ENCODE data around the gene GALNT13. TPM values are rescaled to one million over a fixed set of nuclear protein-coding genes. Genes with fewer than 3 reads are reported as not detected.

Gene GALNT13
- total RNA-seq, 2 donors from 2014 or later: 0.33 to 5.7 TPM

GRCh38 chr2:154228566-154229280 lies 357.0 kb downstream of the GALNT13 start:
- TF ChIP-seq CTCF (IDR thresholded peaks at IDR 0.05) (no peak), POLR2A (IDR thresholded peaks at IDR 0.05) (no peak)
- ATAC-seq: no peak
- Histone ChIP-seq H3K4me1 (no peaks in the 10 kb centered on the region), H3K27me3 (no peaks in the 10 kb centered on the region), H3K36me3 (replicated peaks in 1 of 2; ENCODE audit: insufficient read depth in 1 of 2, low read depth in 2 of 2) (no peaks in the 10 kb centered on the region), H3K4me3 (no peak overlapping the region), H3K9me3 (no peaks in the 10 kb centered on the region), H3K27ac (no peak overlapping the region)
- no peak for DNase-seq
- 49 to 72% methylated on average over 3 of the region's 3 CpGs for WGBS, 2 donors
- intact Hi-C loops (cut with DNase I): no loop called here

GRCh38 chr2:154229966-154230365 lies 358.2 kb downstream of the GALNT13 start:
- Histone ChIP-seq H3K36me3 (replicated peaks in 1 of 2; ENCODE audit: insufficient read depth in 1 of 2, low read depth in 2 of 2) (no peaks in the 10 kb centered on the region), H3K9me3 (no peaks in the 10 kb centered on the region), H3K27ac (no peak overlapping the region), H3K27me3 (no peaks in the 10 kb centered on the region), H3K4me3 (no peak overlapping the region), H3K4me1 (no peaks in the 10 kb centered on the region)
- DNase-seq (no peak), ATAC-seq (no peak)
- intact Hi-C loops (cut with DNase I): no loop called here
- TF ChIP-seq POLR2A (IDR thresholded peaks at IDR 0.05) (no peak), CTCF (IDR thresholded peaks at IDR 0.05) (no peak)

GRCh38 chr2:154231021-154231420 lies 359.3 kb downstream of the GALNT13 start:
- no peak overlapping the region for H3K27ac ChIP-seq
- H3K27me3 ChIP-seq: no peaks in the 10 kb centered on the region
- TF ChIP-seq POLR2A (IDR thresholded peaks at IDR 0.05) (no peak), CTCF (IDR thresholded peaks at IDR 0.05) (no peak)
- no peaks in the 10 kb centered on the region for H3K4me1 ChIP-seq
- 14 to 15% methylated on average over 1 of the region's 1 CpG for WGBS, 2 donors
- ATAC-seq (no peak), DNase-seq (no peak)
- H3K9me3 ChIP-seq: no peaks in the 10 kb centered on the region
- H3K36me3 ChIP-seq (replicated peaks in 1 of 2; ENCODE audit: insufficient read depth in 1 of 2, low read depth in 2 of 2): no peaks in the 10 kb centered on the region
- H3K4me3 ChIP-seq: no peak overlapping the region
- intact Hi-C loops (cut with DNase I): no loop called here

- H3K9me3 ChIP-seq: no peaks in the 10 kb centered on the region
- no peak overlapping the region for H3K4me3 ChIP-seq
- intact Hi-C loops (cut with DNase I): no loop called here
- TF ChIP-seq POLR2A (IDR thresholded peaks at IDR 0.05) (no peak), CTCF (IDR thresholded peaks at IDR 0.05) (no peak)
- no peaks in the 10 kb centered on the region for H3K36me3 ChIP-seq (replicated peaks in 1 of 2; ENCODE audit: insufficient read depth in 1 of 2, low read depth in 2 of 2)
- ATAC-seq (no peak), DNase-seq (no peak)
- no peaks in the 10 kb centered on the region for H3K27me3 ChIP-seq
- H3K4me1 ChIP-seq: no peaks in the 10 kb centered on the region
- WGBS, 2 donors: 15 to 16% methylated on average over 2 of the region's 2 CpGs
- no peak overlapping the region for H3K27ac ChIP-seq
Measured at GRCh38 chr2:154233231-154233630, 361.5 kb downstream of the GALNT13 start.

- WGBS, 2 donors: 50 to 58% methylated on average over 1 of the region's 1 CpG
- Histone ChIP-seq H3K27me3 (no peaks in the 10 kb centered on the region), H3K36me3 (replicated peaks in 1 of 2; ENCODE audit: insufficient read depth in 1 of 2, low read depth in 2 of 2) (no peaks in the 10 kb centered on the region), H3K4me3 (no peak overlapping the region), H3K27ac (no peak overlapping the region), H3K4me1 (no peaks in the 10 kb centered on the region), H3K9me3 (no peaks in the 10 kb centered on the region)
- ATAC-seq: no peak
- intact Hi-C loops (cut with DNase I): no loop called here
- no peak for DNase-seq
- no peak for TF ChIP-seq POLR2A (IDR thresholded peaks at IDR 0.05)
- no peak for TF ChIP-seq CTCF (IDR thresholded peaks at IDR 0.05)
Measured at GRCh38 chr2:154238252-154238651, 366.5 kb downstream of the GALNT13 start.
